Measurements from ENCODE around the gene GPRIN1. TPM values are rescaled to one million over a fixed set of nuclear protein-coding genes. Genes with fewer than 3 reads are reported as not detected.
"Not testable (repeated sequence)": the region's sequence is repeated elsewhere in the genome, so short reads cannot be mapped to it uniquely, and the experiment has no call there.

The GPRIN1 gene

GRCh38 chr5:176553260-176554085 is 56.5 kb downstream of the GPRIN1 start:
- H3K36me3 ChIP-seq (ENCODE audit: insufficient read depth, low read length): no peaks in the 10 kb centered on the region
- H3K9me3 ChIP-seq (replicated peaks; ENCODE audit: low read length): no peaks in the 10 kb centered on the region
- H3K9ac ChIP-seq (ENCODE audit: low read depth, low read length): no peak overlapping the region
- peaks cover 20% of the 10 kb centered on the region for H3K27me3 ChIP-seq (ENCODE audit: control insufficient read depth, insufficient read depth, low read length)
- H3K4me3 ChIP-seq (ENCODE audit: low read length): no peak overlapping the region
- H3K4me2 ChIP-seq (ENCODE audit: low read length): no peak overlapping the region
- peaks cover 5% of the 10 kb centered on the region for H3K4me1 ChIP-seq (ENCODE audit: control insufficient read depth, insufficient read depth, low read length)

- Histone ChIP-seq H3K9ac (ENCODE audit: low read depth, low read length) (no peak overlapping the region), H3K4me2 (ENCODE audit: low read length) (no peak overlapping the region), H3K27me3 (ENCODE audit: control insufficient read depth, insufficient read depth, low read length) (peaks cover 20% of the 10 kb centered on the region), H3K4me1 (ENCODE audit: control insufficient read depth, insufficient read depth, low read length) (peaks cover 5% of the 10 kb centered on the region), H3K36me3 (ENCODE audit: insufficient read depth, low read length) (no peaks in the 10 kb centered on the region), H3K9me3 (replicated peaks; ENCODE audit: low read length) (no peaks in the 10 kb centered on the region), H3K4me3 (ENCODE audit: low read length) (no peak overlapping the region)
Observed at GRCh38 chr5:176552332-176552869, 57.6 kb downstream of the GPRIN1 start.

DNA sequence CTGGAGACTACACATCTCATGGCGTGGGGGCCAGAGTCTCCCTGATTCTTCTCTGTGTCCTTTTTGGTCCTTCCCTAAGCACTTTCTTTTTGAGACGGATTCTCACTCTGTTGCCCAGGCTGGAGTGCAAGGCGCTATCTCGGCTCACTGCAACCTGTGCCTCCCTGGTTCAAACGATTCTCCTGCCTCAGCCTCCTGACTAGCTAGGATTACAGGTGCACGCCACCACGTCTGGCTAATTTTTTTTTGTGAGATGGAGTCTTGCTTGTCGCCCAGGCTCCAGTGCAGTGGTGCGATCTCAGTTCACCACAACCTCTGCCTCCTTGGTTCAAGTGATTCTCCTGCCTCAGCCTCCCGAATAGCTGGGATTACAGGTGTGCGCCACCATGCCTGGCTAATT is 59.0 kb downstream of the GPRIN1 start:
- not testable (repeated sequence) for H3K9ac ChIP-seq (ENCODE audit: low read depth, low read length); H3K4me1 ChIP-seq (ENCODE audit: control insufficient read depth, insufficient read depth, low read length); H3K36me3 ChIP-seq (ENCODE audit: insufficient read depth, low read length); H3K4me3 ChIP-seq (ENCODE audit: low read length); H3K9me3 ChIP-seq (replicated peaks; ENCODE audit: low read length); H3K4me2 ChIP-seq (ENCODE audit: low read length)
- peaks cover 20% of the 10 kb centered on the region for H3K27me3 ChIP-seq (ENCODE audit: control insufficient read depth, insufficient read depth, low read length)

DNA sequence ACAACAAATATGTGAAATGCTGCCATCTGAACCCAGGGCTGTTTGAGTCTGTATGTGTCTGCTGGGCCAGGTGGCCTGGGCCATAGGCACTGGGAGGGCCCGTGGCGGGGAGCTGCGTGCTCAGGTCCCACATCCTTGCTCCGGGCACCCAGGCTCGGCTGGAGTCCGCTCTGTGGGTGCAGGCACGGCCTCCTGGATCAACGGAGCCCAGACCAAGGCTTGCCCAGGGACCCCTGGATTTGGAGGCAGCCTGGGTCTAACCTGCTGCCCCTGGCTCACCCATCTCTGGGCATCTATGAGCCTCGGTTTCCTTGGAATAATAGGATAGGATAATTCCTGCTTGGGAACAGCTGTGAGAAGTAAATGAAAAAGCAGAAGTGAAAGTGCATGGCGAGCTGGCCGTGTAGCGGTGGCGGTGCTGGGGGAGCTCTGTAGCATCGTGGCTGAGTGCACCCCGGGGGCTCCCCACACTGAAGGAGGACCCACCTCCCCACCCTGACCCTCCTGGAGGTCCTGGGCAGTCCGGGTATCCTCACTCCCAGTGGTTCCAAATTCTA is 59.6 kb downstream of the GPRIN1 start:
- no peak overlapping the region for H3K4me2 ChIP-seq (ENCODE audit: low read length)
- H3K27me3 ChIP-seq (ENCODE audit: control insufficient read depth, insufficient read depth, low read length): peaks cover 20% of the 10 kb centered on the region
- H3K4me3 ChIP-seq (ENCODE audit: low read length): no peak overlapping the region
- no peaks in the 10 kb centered on the region for H3K9me3 ChIP-seq (replicated peaks; ENCODE audit: low read length)
- no peaks in the 10 kb centered on the region for H3K4me1 ChIP-seq (ENCODE audit: control insufficient read depth, insufficient read depth, low read length)
- H3K36me3 ChIP-seq (ENCODE audit: insufficient read depth, low read length): no peaks in the 10 kb centered on the region
- H3K9ac ChIP-seq (ENCODE audit: low read depth, low read length): no peak overlapping the region

DNA sequence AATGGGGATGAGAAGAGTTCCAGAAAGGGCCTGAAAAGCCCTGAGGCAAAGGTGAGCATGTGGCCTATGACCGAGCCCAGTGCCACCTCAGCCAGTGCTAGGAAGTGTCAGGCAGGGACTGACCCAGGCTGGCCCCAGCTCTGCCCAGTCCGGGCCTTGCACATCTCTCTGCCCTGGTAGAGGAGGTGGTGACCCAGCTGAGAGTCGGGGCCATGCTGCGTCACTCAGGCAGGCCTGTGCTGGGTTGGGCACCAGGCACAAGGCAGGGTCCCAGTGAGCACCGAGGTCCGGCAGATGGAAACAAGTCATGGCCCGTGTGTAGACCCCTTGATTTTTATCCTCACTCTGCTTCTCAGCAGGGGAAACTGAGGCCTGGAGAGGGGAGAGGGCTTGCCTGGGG is 60.1 kb downstream of the GPRIN1 start:
- no peak overlapping the region for H3K9ac ChIP-seq (ENCODE audit: low read depth, low read length)

GRCh38 chr5:176548967-176549444 is 61.0 kb downstream of the GPRIN1 start, which contains the start of gene CDHR2:
TSS of gene CDHR2 (plus strand) at chr5:176549342. CDS start at chr5:176565353, 16,011 bp downstream.
- peaks cover 20% of the 10 kb centered on the region for H3K27me3 ChIP-seq (ENCODE audit: control insufficient read depth, insufficient read depth, low read length)
- no peaks in the 10 kb centered on the region for H3K9me3 ChIP-seq (replicated peaks; ENCODE audit: low read length)
- H3K4me3 ChIP-seq (ENCODE audit: low read length): no peak within 1 kb of the TSS
- no peak within 1 kb of the TSS for H3K4me2 ChIP-seq (ENCODE audit: low read length)
- H3K4me1 ChIP-seq (ENCODE audit: control insufficient read depth, insufficient read depth, low read length): peaks cover under 1% of the 10 kb centered on the region
- no peaks in the 10 kb centered on the region for H3K36me3 ChIP-seq (ENCODE audit: insufficient read depth, low read length)
- H3K9ac ChIP-seq (ENCODE audit: low read depth, low read length): no peak within 1 kb of the TSS

More for the DNA sequence above, 60.1 kb downstream of the GPRIN1 start:
- Histone ChIP-seq H3K4me3 (ENCODE audit: low read length) (no peak overlapping the region), H3K4me2 (ENCODE audit: low read length) (no peak overlapping the region), H3K4me1 (ENCODE audit: control insufficient read depth, insufficient read depth, low read length) (no peaks in the 10 kb centered on the region), H3K9me3 (replicated peaks; ENCODE audit: low read length) (no peaks in the 10 kb centered on the region), H3K36me3 (ENCODE audit: insufficient read depth, low read length) (no peaks in the 10 kb centered on the region), H3K27me3 (ENCODE audit: control insufficient read depth, insufficient read depth, low read length) (peaks cover 20% of the 10 kb centered on the region)

DNA sequence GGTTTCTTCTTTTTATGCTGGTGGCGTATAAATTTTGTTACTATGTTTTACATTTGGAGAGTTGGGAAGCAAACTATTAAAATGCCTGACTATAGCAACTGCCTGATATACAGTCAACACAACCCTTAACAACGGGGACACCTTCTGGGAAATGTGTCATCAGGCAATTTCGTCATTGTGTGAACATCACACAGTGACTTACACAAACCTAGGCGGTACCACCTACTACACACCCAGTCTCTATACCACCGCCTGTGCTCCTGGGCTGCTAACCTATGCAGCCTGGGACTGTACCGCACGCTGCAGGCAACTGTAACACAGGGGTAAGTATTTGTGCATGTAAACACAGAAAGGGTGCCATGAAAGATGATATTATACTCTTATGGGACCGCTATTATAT is 62.2 kb downstream of the GPRIN1 start:
- H3K27me3 ChIP-seq (ENCODE audit: control insufficient read depth, insufficient read depth, low read length): peaks cover 8% of the 10 kb centered on the region
- no peaks in the 10 kb centered on the region for H3K36me3 ChIP-seq (ENCODE audit: insufficient read depth, low read length)
- no peak overlapping the region for H3K4me2 ChIP-seq (ENCODE audit: low read length)
- no peak overlapping the region for H3K4me3 ChIP-seq (ENCODE audit: low read length)
- H3K9ac ChIP-seq (ENCODE audit: low read depth, low read length): no peak overlapping the region
- H3K9me3 ChIP-seq (replicated peaks; ENCODE audit: low read length): no peaks in the 10 kb centered on the region
- peaks cover 8% of the 10 kb centered on the region for H3K4me1 ChIP-seq (ENCODE audit: control insufficient read depth, insufficient read depth, low read length)

Small RNAs within 50 kb of the gene (small RNA-seq; reads per million reads assigned to genes)
- not detected for gene MIR4281
- not detected for gene RF00019
- gene RN7SL684P: not detected

Data from skeletal muscle satellite cell (primary cell).